Skeletal muscle satellite cell (primary cell): ENCODE data around the gene TSC22D4.
"Not testable (repeated sequence)": the region's sequence is repeated elsewhere in the genome, so short reads cannot be mapped to it uniquely, and the experiment has no call there.

Experiments used
- H3K27me3 ChIP-seq: 2 replicates; pipeline ENCODE4 v1.7.0; 2013; ENCODE audit warnings: low read length; ENCODE audit not compliant: control insufficient read depth, insufficient read depth
- H3K36me3 ChIP-seq: 2 replicates; pipeline ENCODE4 v1.7.0; 2013; ENCODE audit warnings: mild to moderate bottlenecking, control low read depth, low read length; ENCODE audit not compliant: insufficient read depth
- H3K4me1 ChIP-seq: 2 replicates; pipeline ENCODE4 v1.7.0; 2013; ENCODE audit warnings: low read length; ENCODE audit not compliant: control insufficient read depth, insufficient read depth
- H3K4me2 ChIP-seq: 2 replicates; pipeline ENCODE4 v1.7.0; 2013; ENCODE audit warnings: mild to moderate bottlenecking, low read length
- H3K4me3 ChIP-seq: 2 replicates; pipeline ENCODE4 v1.7.0; 2013; ENCODE audit warnings: low read length
- H3K9ac ChIP-seq: 2 replicates; pipeline ENCODE4 v1.7.0; 2013; ENCODE audit warnings: mild to moderate bottlenecking, low read depth, low read length, moderate library complexity
- H3K9me3 ChIP-seq: replicated peaks from 2 replicates; pipeline ENCODE4 v1.7.0; 2013; ENCODE audit warnings: mild to moderate bottlenecking, control low read depth, low read length

The TSC22D4 gene

DNA sequence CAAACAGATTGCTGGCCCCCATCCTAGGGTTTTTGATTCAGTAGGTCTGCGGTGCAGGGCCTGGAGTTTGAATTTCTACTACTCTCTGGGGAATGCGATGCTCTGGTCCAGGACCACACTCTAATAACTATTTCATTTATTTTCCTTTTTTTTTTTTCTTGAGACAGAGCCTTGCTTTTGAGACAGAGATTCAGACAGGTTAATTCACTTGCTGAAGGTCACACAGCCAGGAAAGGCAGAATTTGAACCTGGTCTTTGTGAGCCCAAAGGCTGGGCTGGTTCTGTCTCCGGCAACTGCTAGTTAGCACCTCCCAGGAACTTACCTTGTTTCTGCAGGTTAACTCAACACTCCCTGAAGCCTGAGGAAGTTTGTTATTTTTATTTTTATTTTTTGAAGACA lies 26.5 kb downstream of the TSC22D4 start:
- Histone ChIP-seq H3K9ac (no peak overlapping the region), H3K4me3 (no peak overlapping the region), H3K4me1 (peaks cover 3% of the 10 kb centered on the region), H3K4me2 (no peak overlapping the region), H3K27me3 (no peaks in the 10 kb centered on the region), H3K36me3 (peaks cover 8% of the 10 kb centered on the region), H3K9me3 (no peaks in the 10 kb centered on the region)

GRCh38 chr7:100449190-100449795 lies 29.7 kb downstream of the TSC22D4 start:
- Histone ChIP-seq H3K36me3 (no peaks in the 10 kb centered on the region), H3K9me3 (no peaks in the 10 kb centered on the region), H3K4me2 (no peak overlapping the region), H3K4me1 (peaks cover 25% of the 10 kb centered on the region), H3K9ac (no peak overlapping the region), H3K4me3 (no peak overlapping the region), H3K27me3 (no peaks in the 10 kb centered on the region)

DNA sequence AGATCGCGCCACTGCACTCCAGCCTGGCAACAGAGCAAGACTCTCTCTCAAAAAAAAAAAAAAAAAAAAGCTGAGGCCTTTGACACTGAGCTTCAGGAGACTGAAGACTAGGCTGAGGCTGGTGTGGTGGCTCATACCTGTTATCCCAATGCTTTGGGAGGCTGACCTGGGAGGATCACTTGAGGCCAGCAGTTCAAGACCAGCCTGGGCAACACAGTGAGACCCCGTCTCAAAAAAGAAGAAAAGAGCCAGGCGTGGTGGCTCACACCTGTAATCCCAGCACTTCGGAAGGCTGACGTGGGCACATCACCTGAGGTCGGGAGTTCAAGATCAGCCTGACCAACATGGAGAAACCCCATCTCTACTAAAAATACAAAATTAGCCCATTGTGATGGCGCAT lies 31.7 kb downstream of the TSC22D4 start:
- not testable (repeated sequence) for H3K9me3 ChIP-seq, H3K9ac ChIP-seq, H3K36me3 ChIP-seq, H3K4me2 ChIP-seq, H3K27me3 ChIP-seq, H3K4me3 ChIP-seq
- peaks cover 33% of the 10 kb centered on the region for H3K4me1 ChIP-seq

DNA sequence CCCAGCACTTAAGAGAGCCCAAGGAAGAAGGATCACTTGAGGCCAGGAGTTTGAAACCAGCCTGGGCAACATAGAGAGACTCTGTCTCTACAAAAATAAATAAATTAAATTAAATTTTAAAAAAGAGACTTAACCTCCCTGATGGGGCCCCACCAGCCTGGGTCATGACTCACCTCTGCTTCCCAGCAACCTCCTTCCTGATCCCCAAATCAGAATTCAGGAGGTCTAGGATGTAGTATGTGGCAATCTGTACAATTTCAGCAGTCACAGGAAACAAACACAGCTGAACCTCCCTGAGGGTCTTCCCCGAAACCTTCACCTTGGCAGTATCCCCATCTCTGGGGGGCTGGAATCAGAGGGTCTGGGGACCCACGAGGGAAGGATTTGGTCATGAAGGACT lies 33.0 kb downstream of the TSC22D4 start:
- H3K9me3 ChIP-seq: no peaks in the 10 kb centered on the region
- no peak overlapping the region for H3K9ac ChIP-seq
- no peak overlapping the region for H3K4me2 ChIP-seq
- H3K36me3 ChIP-seq: no peaks in the 10 kb centered on the region
- H3K27me3 ChIP-seq: no peaks in the 10 kb centered on the region
- no peak overlapping the region for H3K4me3 ChIP-seq
- H3K4me1 ChIP-seq: peaks cover 33% of the 10 kb centered on the region

DNA sequence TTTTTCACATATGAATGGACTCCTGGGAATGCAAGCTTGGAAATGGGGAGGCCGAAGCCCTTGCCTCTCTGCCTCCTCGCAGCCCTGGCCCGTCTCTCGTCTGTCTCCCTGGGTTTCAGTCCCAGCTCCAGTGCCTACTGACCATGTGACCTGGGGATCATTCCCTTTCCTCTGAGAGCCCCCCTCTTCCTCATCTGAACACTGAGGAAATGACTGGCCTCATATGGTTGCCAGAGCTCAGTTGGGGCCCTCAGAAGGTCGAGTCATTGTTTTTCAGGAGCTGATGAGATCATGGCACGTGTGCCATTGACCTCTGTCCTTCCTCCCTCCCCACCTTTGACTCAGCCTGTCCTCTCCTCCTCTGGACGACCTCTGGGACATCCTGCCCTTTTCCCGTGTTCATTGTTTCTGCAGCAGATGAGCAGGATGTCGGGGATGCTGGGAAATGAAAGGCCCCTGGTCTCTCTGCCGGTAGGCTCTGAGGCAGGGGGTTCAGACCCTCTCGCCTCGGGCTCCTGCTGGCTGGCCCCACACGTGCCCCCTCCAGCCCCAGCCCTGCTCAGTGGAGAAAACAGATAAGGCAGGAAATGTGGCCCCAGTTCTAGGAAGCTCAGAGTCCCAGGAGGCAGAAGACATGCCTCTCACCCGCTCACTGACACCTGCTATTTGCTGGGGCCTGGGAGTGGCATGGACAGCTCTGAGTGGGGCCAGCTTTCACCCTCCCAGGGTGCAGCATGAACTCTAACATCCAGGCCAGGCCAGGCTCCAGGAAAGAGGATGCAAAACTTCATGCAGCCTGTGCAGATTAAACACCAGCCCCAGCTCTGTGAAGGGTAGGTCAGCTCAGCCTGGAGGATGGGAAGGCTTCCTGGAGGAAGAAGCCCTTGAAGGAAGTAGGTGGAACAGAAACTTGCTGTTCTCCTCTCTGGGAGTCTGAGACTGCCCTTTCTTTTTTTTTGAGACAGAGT lies 34.4 kb downstream of the TSC22D4 start:
- H3K36me3 ChIP-seq: no peaks in the 10 kb centered on the region
- H3K9ac ChIP-seq: peak overlapping the region; percentile 19
- H3K27me3 ChIP-seq: no peaks in the 10 kb centered on the region
- no peaks in the 10 kb centered on the region for H3K9me3 ChIP-seq
- peak overlapping the region; percentile 19 for H3K4me2 ChIP-seq
- peaks cover 33% of the 10 kb centered on the region for H3K4me1 ChIP-seq
- H3K4me3 ChIP-seq: no peak overlapping the region

DNA sequence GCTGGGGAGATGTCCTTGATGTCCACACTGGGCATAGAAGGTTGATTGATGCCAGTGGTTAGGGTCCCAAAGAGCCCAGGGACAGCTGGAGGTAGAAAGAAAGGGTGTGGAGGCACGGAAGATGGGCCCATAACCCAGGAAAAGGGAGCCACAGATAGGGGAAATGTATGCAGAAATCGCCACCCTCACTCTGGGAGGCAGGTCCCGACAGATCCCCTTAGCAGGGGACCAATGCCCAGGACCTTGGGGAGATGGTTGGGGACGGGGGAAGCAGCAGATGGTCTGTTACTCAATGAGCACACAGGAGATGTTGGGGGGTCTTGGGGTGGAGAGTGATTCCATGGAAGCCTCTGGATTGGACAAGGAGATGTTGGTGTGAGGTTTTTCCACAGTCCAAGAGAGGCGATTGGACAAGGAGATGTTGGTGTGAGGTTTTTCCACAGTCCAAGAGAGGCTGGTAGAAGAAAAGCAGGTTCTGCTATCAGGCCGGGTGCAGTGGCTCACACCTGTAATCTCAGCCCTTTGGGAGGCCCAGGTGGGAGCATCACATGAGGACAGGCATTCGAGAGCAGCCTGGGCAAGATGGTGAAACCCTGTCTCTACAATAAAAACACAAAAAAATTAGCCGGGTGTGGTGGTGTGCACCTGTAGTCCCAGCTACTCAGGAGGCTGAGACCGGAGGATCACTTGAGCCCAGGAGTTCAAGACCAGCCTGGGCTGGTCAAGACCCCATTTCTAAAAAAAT lies 35.7 kb downstream of the TSC22D4 start:
- Histone ChIP-seq H3K9me3 (no peaks in the 10 kb centered on the region), H3K4me2 (no peak overlapping the region), H3K27me3 (no peaks in the 10 kb centered on the region), H3K4me3 (no peak overlapping the region), H3K36me3 (no peaks in the 10 kb centered on the region), H3K4me1 (peaks cover 40% of the 10 kb centered on the region), H3K9ac (no peak overlapping the region)

DNA sequence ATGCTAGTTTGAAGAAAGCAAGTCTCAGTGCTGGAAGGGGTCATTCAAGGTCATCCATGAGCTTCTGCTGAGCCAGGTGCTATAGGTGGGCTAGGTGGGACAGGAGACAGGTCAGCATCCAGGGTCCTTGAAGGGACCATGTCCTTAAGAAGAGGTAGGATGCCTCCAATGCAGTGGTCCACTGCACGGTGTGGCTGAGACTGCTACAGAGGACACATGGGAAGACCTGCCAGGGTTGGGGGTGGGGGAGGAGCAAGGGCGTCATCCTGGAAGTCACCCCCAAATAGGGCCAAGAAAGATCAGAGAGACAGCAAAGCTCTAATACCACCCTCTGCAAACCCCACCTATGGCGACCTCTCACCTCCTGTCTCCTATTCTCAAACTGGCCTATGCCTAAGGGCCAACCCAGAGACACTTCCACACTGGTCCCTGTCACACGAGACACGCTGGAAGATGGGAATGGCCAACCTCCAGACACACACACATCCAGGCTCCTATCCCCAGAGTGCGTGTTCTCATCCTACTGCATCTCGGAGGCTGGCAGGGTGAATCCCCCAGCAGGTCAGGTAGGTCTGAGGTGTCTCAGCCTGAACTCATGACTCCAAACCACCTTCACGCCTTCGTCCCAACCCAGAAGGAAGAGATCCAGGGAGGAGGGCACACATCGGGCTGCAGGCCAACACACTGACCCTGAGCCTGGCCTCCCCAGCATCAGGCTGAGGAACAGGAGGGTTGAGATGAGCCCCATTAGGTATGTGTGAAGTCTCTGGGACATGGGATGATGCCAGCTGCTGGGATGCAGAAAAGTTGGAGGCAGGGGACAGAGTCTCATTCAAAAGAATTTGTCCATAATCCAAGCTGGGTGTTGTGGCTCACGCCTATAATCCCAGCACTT lies 37.1 kb downstream of the TSC22D4 start:
- Histone ChIP-seq H3K27me3 (no peaks in the 10 kb centered on the region), H3K9ac (no peak overlapping the region), H3K4me3 (no peak overlapping the region), H3K4me1 (peaks cover 43% of the 10 kb centered on the region), H3K9me3 (no peaks in the 10 kb centered on the region), H3K4me2 (no peak overlapping the region), H3K36me3 (no peaks in the 10 kb centered on the region)

DNA sequence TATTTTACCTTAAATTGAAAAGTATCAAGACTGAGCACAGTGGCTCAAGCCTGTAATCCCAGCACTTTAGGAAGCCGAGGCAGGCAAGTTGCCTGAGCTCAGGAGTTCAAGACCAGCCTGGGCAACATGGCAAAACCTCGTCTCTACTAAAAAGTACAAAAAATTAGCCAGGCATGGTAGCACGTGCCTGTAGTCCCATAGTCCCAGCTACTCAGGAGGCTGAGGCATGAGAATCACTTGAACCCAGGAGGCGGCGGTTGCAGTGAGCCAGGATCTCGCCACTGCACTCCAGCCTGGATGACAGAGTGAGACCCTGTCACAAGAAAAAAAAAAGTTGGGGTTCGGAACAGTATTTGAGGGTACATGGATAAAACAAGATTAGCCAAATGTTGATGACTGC lies 39.8 kb downstream of the TSC22D4 start:
- Histone ChIP-seq H3K9ac (peak overlapping the region; percentile 34), H3K4me1 (peaks cover 32% of the 10 kb centered on the region)

GRCh38 chr7:100438731-100439130 lies 40.3 kb downstream of the TSC22D4 start:
- not testable (repeated sequence) for H3K27me3 ChIP-seq, H3K4me2 ChIP-seq, H3K9ac ChIP-seq, H3K4me3 ChIP-seq, H3K9me3 ChIP-seq
- H3K4me1 ChIP-seq: peaks cover 27% of the 10 kb centered on the region
- H3K36me3 ChIP-seq: peaks cover 12% of the 10 kb centered on the region

More for the DNA sequence above, 39.8 kb downstream of the TSC22D4 start:
- H3K27me3 ChIP-seq, H3K36me3 ChIP-seq, H3K4me2 ChIP-seq, H3K4me3 ChIP-seq, H3K9me3 ChIP-seq: not testable (repeated sequence)

- Histone ChIP-seq H3K4me2 (no peak overlapping the region), H3K4me3 (no peak overlapping the region), H3K36me3 (peaks cover 17% of the 10 kb centered on the region), H3K9ac (no peak overlapping the region), H3K9me3 (no peaks in the 10 kb centered on the region), H3K27me3 (no peaks in the 10 kb centered on the region), H3K4me1 (peaks cover 24% of the 10 kb centered on the region)
These were observed 40.8 kb downstream of the TSC22D4 start for GRCh38 chr7:100438172-100438571.
